ENCODE results near the gene IRAK1. TPM values are rescaled to one million over a fixed set of nuclear protein-coding genes. Genes with fewer than 3 reads are reported as not detected.
A peak's percentile ranks its signal among the peaks of the same experiment; 100 is the strongest.

IRAK1 gene
- total and polyA plus RNA-seq, 12 donors, result 18.2 to 59.0 (median 27.1) TPM

GRCh38 chrX:153991013-153991580 is 28.6 kb downstream of the IRAK1 start:
- H3K36me3 ChIP-seq, result no peaks in the 10 kb centered on the region
- peaks cover 0 to 3% (median 0%) of the 10 kb centered on the region in 11 donors for H3K9me3 ChIP-seq
- no peak overlapping the region for H3K4me3 ChIP-seq
- H3K27ac ChIP-seq, result no peak overlapping the region
- no peak for ATAC-seq
- TF ChIP-seq CTCF (IDR thresholded peaks at IDR 0.05), result no peak
- WGBS, 2 donors, result 98% methylated on average over 3 of the region's 3 CpGs
- intact Hi-C loops (cut with DNase I), result no loop called here
- H3K27me3 ChIP-seq, result peaks cover 0 to 67% (median 0%) of the 10 kb centered on the region in 7 donors
- no peak for DNase-seq
- H3K4me1 ChIP-seq, result no peaks in the 10 kb centered on the region

DNA sequence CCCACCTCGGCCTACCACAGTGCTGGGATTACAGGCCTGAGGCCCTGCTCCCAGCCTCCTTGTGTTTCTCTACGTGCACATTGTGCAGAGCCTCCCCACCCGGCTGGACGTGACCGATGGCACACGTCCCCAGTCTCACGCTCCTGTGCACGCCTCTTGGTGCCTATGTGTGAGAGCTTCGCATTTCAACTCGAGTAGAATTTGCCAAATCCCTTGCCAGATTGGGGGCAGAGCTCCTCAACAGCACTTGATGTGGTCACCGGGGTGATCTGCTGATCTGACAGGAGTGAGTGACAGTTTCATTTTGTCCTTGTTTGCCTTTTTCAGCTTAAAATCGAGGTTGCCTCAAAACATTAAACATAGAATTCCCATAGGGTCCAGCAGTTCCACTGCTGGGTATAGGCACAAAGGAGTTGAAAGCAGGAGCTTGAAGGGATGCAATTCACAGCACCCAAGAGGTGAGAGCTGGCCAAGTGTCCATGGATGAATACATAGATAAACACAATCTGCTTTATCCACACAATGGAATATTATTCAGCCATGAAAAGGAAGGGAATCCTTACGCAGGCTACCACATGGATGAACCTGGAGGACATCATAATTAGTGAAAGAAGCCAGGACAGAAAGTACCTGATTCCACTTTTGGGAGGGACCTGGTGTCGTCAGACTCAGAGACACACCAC is 29.6 kb downstream of the IRAK1 start:
- H3K27me3 ChIP-seq, result peaks cover 0 to 64% (median 0%) of the 10 kb centered on the region in 7 donors
- ATAC-seq (no peak), DNase-seq (no peak)
- peaks cover 0 to 4% (median under 1%) of the 10 kb centered on the region in 9 donors for H3K4me1 ChIP-seq
- no peak overlapping the region for H3K27ac ChIP-seq
- H3K4me3 ChIP-seq, result no peak overlapping the region
- WGBS, 2 donors, result 94 to 97% methylated on average over 13 to 14 of the region's 14 CpGs
- no peak for TF ChIP-seq CTCF (IDR thresholded peaks at IDR 0.05)
- peaks cover 0 to 3% (median 0%) of the 10 kb centered on the region in 11 donors for H3K9me3 ChIP-seq
- no peaks in the 10 kb centered on the region for H3K36me3 ChIP-seq
- intact Hi-C loops (cut with DNase I), result no loop called here

DNA sequence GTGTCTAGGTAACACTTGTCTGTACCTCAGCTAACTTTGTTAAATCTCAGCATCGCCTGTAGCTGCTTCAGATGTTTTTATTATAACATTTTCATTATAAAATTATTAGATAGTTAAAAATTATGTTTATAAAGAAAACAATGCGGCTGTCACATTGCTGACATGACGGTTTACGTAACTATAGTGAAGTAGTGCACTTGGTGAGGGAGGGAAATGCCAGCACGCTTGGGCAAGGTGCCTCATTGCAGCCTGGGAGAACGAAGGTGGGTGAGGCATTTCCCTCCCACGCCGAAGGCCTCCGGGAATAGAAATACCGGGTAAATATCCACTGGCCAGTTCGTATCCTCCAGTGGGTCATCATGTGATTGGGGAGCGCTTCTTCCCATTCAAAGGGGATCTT is 31.2 kb downstream of the IRAK1 start:
- Histone ChIP-seq H3K27me3 (peaks cover 0 to 74% (median 0%) of the 10 kb centered on the region in 7 donors), H3K27ac (no peak overlapping the region), H3K9me3 (peaks cover 0 to 3% (median 0%) of the 10 kb centered on the region in 11 donors), H3K36me3 (no peaks in the 10 kb centered on the region), H3K4me3 (no peak overlapping the region), H3K4me1 (peaks cover 0 to 20% (median 4%) of the 10 kb centered on the region in 9 donors)
- ATAC-seq (no peak), DNase-seq (no peak)
- intact Hi-C loops (cut with DNase I), result no loop called here
- no peak for TF ChIP-seq CTCF (IDR thresholded peaks at IDR 0.05)
- 82 to 86% methylated on average over 12 of the region's 12 CpGs for WGBS, 2 donors

DNA sequence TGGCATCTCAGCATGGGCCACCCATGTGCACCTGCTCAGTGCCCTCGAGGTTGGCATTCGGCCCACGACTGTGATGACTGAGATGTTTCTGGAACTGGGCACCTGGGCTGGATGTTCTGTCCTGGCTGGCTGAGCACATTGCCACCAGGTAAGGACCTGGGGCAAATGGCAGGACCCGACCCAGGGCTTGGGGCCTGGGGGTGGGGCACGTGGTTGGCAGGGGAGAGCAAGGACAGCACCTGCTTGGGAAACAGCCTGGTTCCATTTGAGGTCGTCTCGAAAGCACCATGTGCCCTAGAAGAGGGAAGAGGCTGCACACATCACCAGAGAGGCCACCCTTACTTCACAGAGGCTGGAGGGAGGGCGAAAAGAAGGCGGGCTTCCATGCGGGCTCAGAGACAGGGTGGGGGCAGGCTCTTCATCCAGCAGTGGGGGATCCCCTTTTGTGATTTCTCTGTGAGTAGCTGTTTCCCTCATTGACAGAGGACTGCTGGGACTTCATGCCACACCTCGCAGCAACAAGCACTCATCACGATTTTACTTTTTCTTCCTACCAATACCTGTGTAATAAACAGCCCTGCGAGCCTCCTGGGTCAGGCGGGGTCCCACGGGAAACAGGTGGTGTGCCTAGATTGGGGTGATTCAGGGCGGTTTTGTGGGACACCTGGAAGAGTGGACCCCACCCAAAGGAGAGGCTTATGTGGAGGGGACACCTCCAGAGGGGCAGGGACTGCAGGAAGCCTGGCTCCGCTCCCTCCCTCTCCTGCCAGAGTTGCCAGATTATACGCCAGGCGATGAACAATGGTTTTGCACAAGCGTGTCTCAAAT is 35.1 kb downstream of the IRAK1 start:
- ATAC-seq (peak in 2 of 8 donors; percentile 10 to 26), DNase-seq (no peak)
- Histone ChIP-seq H3K9me3 (no peaks in the 10 kb centered on the region), H3K36me3 (no peaks in the 10 kb centered on the region), H3K4me1 (peaks cover 0 to 48% (median 4%) of the 10 kb centered on the region in 9 donors), H3K27me3 (peaks cover 0 to 70% (median 0%) of the 10 kb centered on the region in 7 donors), H3K27ac (peak overlapping the region in 8 of 10 donors; percentile 13 to 81 (median 60)), H3K4me3 (peak overlapping the region in 1 of 10 donors; percentile 14)
- no peak for TF ChIP-seq CTCF (IDR thresholded peaks at IDR 0.05)
- 79 to 87% methylated on average over 20 of the region's 20 CpGs for WGBS, 2 donors
- intact Hi-C loops (cut with DNase I), result no loop called here

Measured in heart right ventricle (tissue), 16 donors.